HepG2 (cell line): Measurements from ENCODE around the gene SOCS1. TPM values are rescaled to one million over a fixed set of nuclear protein-coding genes. Genes with fewer than 3 reads are reported as not detected.

Source experiments
- ATAC-seq: fragments of 200-7000 bp; cut with Tn5 transposase; 3 replicates; pipeline ENCODE4 v1.9.1; 2020; ENCODE audit warnings: mild to moderate bottlenecking, moderate library complexity
- BruUV-seq: library from RNA; stranded (reverse); fragments of 400-500 nt; replicated peaks from 2 replicates; lab custom pipeline; 2021; lab: Mats Ljungman, UMichigan
- CTCF ChIA-PET: fragments of 300-600 bp; formaldehyde crosslinking; extraction: SDS; loops from one replicate; lab custom pipeline; 2021; ENCODE audit warnings: low total read pairs, inconsistent platforms, low intra/inter-chr PET ratio; lab: Yijun Ruan, JAX
- POLR2A ChIA-PET: fragments of 350-600 bp; sonication (Branson Sonifier 250); formaldehyde crosslinking; loops from one replicate; lab custom pipeline; 2020; ENCODE audit warnings: antibody characterized with exemption, inconsistent platforms; lab: Yijun Ruan, JAX
- DNase-seq: peaks from one replicate; pipeline ENCODE4 v3.0.0-alpha.2; 2015; ENCODE audit warnings: low spot score
- FAIRE-seq: peaks from 3 replicates; lab custom pipeline; 2011; peaks lifted over from hg19 to GRCh38; lab: Jason Lieb, UNC
- H2AFZ ChIP-seq: one replicate; pipeline ENCODE4 v1.6.1; 2011; ENCODE audit warnings: low read length, inconsistent platforms
- H3K27ac ChIP-seq: fragments of 300-600 bp; 3 replicates; pipeline ENCODE4 v1.8.0; 2011; ENCODE audit warnings: mixed run types, mild to moderate bottlenecking, mixed read lengths, low read length, inconsistent platforms; ENCODE audit not compliant: insufficient read depth; ENCODE audit errors: extremely low read length
- H3K27me3 ChIP-seq, 2 experiments: fragments of 200-600 bp in 1 of 2; 2 replicates in 1 of 2; 3 replicates in 1 of 2; pipeline versions ENCODE4 v1.6.0 to v1.8.0; 2011; ENCODE audit warnings: low read length in 2 of 2, mild to moderate bottlenecking in 2 of 2, moderate library complexity in 2 of 2, inconsistent platforms in 1 of 2; ENCODE audit not compliant: insufficient read depth in 2 of 2, control insufficient read depth in 1 of 2
- H3K36me3 ChIP-seq, 2 experiments: fragments of 200-600 bp in 1 of 2; replicated peaks in 1 of 2; 2 replicates in 1 of 2; 3 replicates in 1 of 2; pipeline versions ENCODE4 v1.5.1 to v1.8.0; 2011; ENCODE audit warnings: low read length in 2 of 2, inconsistent platforms in 1 of 2; ENCODE audit not compliant: insufficient read depth in 2 of 2, control insufficient read depth in 1 of 2
- H3K4me1 ChIP-seq: 2 replicates; pipeline ENCODE4 v1.5.1; 2012; ENCODE audit warnings: low read length, inconsistent platforms; ENCODE audit not compliant: insufficient read depth
- H3K4me2 ChIP-seq: 2 replicates; pipeline ENCODE4 v1.6.0; 2011; ENCODE audit warnings: low read depth, low read length, inconsistent platforms
- H3K4me3 ChIP-seq, 3 experiments: fragments of 200-600 bp in 1 of 3; sonication (generic), shearing (Covaris generic) in 1 of 3; replicated peaks in 1 of 3; 2 replicates each; pipeline ENCODE4 v1.5.1; 2011 to 2016; ENCODE audit warnings: low read length in 3 of 3, inconsistent platforms in 2 of 3, low read depth in 2 of 3, mild to moderate bottlenecking in 2 of 3, control low read depth in 1 of 3, mixed read lengths in 1 of 3; ENCODE audit not compliant: insufficient read depth in 1 of 3
- H3K79me2 ChIP-seq: one replicate; pipeline ENCODE4 v1.6.1; 2011; ENCODE audit warnings: low read length, inconsistent platforms; ENCODE audit not compliant: insufficient read depth
- H3K9ac ChIP-seq: 2 replicates; pipeline ENCODE4 v1.6.0; 2011; ENCODE audit warnings: mild to moderate bottlenecking, low read depth, low read length, inconsistent platforms; ENCODE audit not compliant: insufficient read depth
- H3K9me3 ChIP-seq: 2 replicates; pipeline ENCODE4 v1.5.1; 2012; ENCODE audit warnings: mild to moderate bottlenecking, low read length
- H4K20me1 ChIP-seq: 2 replicates; pipeline ENCODE4 v1.6.0; 2011; ENCODE audit warnings: inconsistent platforms, mild to moderate bottlenecking, low read length, moderate library complexity; ENCODE audit not compliant: insufficient read depth
- ATF7-NPFF ChIP-seq: sonication (generic); formaldehyde crosslinking; IDR thresholded peaks from 2 replicates; pipeline ENCODE4 v1.8.1; 2023; ENCODE audit warnings: mild to moderate bottlenecking, low read depth, missing genetic modification reagents, moderate library complexity
- E2F2 ChIP-seq: sonication (generic); formaldehyde crosslinking; IDR thresholded peaks from 2 replicates; pipeline ENCODE4 v1.4.0; 2020; ENCODE audit warnings: missing genetic modification reagents, borderline replicate concordance
- FLYWCH1 ChIP-seq: sonication (generic); formaldehyde crosslinking; IDR thresholded peaks from 2 replicates; pipeline ENCODE4 v1.8.1; 2023; ENCODE audit warnings: mild to moderate bottlenecking, missing genetic modification reagents
- HOXA5 ChIP-seq: sonication (generic); formaldehyde crosslinking; IDR thresholded peaks from 2 replicates; pipeline ENCODE4 v1.4.0; 2020; ENCODE audit warnings: missing genetic modification reagents
- KAT7 ChIP-seq: IDR thresholded peaks from 2 replicates; pipeline ENCODE4 v1.6.1; 2018; ENCODE audit warnings: borderline replicate concordance, missing compliant biosample characterization
- MTF1 ChIP-seq: sonication (generic); formaldehyde crosslinking; IDR thresholded peaks from 2 replicates; pipeline ENCODE4 v1.5.0; 2020; ENCODE audit warnings: missing genetic modification reagents
- ZNF329 ChIP-seq: sonication (generic); formaldehyde crosslinking; IDR thresholded peaks from 2 replicates; pipeline ENCODE4 v1.9.0; 2021; ENCODE audit warnings: low read depth, mild to moderate bottlenecking, missing genetic modification reagents
- ZNF563 ChIP-seq: sonication (generic); formaldehyde crosslinking; IDR thresholded peaks from 2 replicates; pipeline ENCODE4 v1.8.0; 2022; ENCODE audit warnings: mild to moderate bottlenecking, moderate library complexity, missing genetic modification reagents
- ZNF572 ChIP-seq: sonication (generic); formaldehyde crosslinking; IDR thresholded peaks from 2 replicates; pipeline ENCODE4 v1.5.1; 2020; ENCODE audit warnings: mild to moderate bottlenecking, missing genetic modification reagents
- ZNF687 ChIP-seq: sonication (generic); formaldehyde crosslinking; IDR thresholded peaks from 2 replicates; pipeline ENCODE4 v1.5.1; 2020; ENCODE audit warnings: mild to moderate bottlenecking, missing genetic modification reagents, moderate library complexity
- WGBS: methylation state at CpG from one replicate; pipeline ENCODE4 v1.1.6; 2017; ENCODE audit warnings: low lambda C conversion rate; 5-methylcytosine and 5-hydroxymethylcytosine counted together
- in situ Hi-C: cut with HindIII; loops from 2 replicates; pipeline ENCODE4 v1.10.0; 2017; ENCODE audit warnings: low pct_unique_long_range_greater_than_20kb; ENCODE audit not compliant: extremely low pct_ligation_motif_present
- intact Hi-C: fragments of 100-400 bp; cut with micrococcal nuclease; formaldehyde crosslinking; loops from one replicate; pipeline ENCODE4 v1.10.0; 2022; ENCODE audit not compliant: unreplicated experiment
- polyA plus RNA-seq, 8 experiments: library from polyadenylated mRNA; depleted of rRNA in 3 of 8; stranded (reverse) in 7 of 8; unstranded in 1 of 8; fragments of >200 nt; fragmentation: Illumina TruSeq in 4 of 8; extraction: Trizol in 4 of 8; gene quantifications; 2 replicates each; pipeline versions ENCODE4 v1.2.1 to v1.2.3, GENCODE V29; 2011 to 2016; ENCODE audit warnings: low read depth in 4 of 8, missing spikeins in 1 of 8, mixed read lengths in 1 of 8; ENCODE audit not compliant: insufficient read depth in 1 of 8
- total RNA-seq, 5 experiments: library from RNA; depleted of rRNA; stranded (reverse); fragments of >200 nt; fragmentation: Illumina TruSeq; extraction: Trizol; gene quantifications; 2 replicates each; pipeline ENCODE4 v1.2.3, GENCODE V29; 2016; ENCODE audit warnings: low read depth in 1 of 5

Gene SOCS1
- total and polyA plus RNA-seq, 2 of the 13 experiments (the other 11 are each of a cell fraction or from before 2014, with no cell fraction given): 5.3 to 6.3 TPM

- peak; percentile 21; the same call in 1 of the 2 replicates for TF ChIP-seq ZNF687 (CRISPR knock-in tag)
- TF ChIP-seq ATF7-NPFF (CRISPR knock-in tag): 0 out of 2 replicates have a peak, but pooled peaks have one; percentile 25
- TF ChIP-seq, all 625 proteins: peak for 8
Measured at GRCh38 chr16:11212798-11213196, 43.2 kb downstream of the SOCS1 start (continued).

GRCh38 chr16:11211977-11212797 lies 43.8 kb downstream of the SOCS1 start:
- TF ChIP-seq E2F2 (CRISPR knock-in tag) (no peak), MTF1 (CRISPR knock-in tag) (no peak), KAT7 (CRISPR knock-in tag) (no peak), FLYWCH1 (no peak), ZNF563 (CRISPR knock-in tag) (peak; percentile 15; the same call in 1 of the 2 replicates), ZNF329 (CRISPR knock-in tag) (peak; percentile 99), ZNF572 (CRISPR knock-in tag) (0 out of 2 replicates have a peak, but pooled peaks have one; percentile 52), HOXA5 (no peak)
- in situ Hi-C loops: no loop called here
- FAIRE-seq (no peak), DNase-seq (no peak), ATAC-seq (no peak)
- WGBS: 34% methylated on average over 16 of the region's 16 CpGs
- Histone ChIP-seq H3K27ac (no peak overlapping the region), H4K20me1 (no peaks in the 10 kb centered on the region), H3K9ac (no peak overlapping the region), H2AFZ (no peak overlapping the region), H3K4me1 (no peaks in the 10 kb centered on the region; the same call in 1 of the 2 replicates), H3K79me2 (no peaks in the 10 kb centered on the region), H3K4me2 (no peak overlapping the region), H3K36me3 (no peaks in the 10 kb centered on the region), H3K27me3 (peaks cover 3 to 41% of the 10 kb centered on the region in 2 experiments), H3K4me3 (no peak overlapping the region), H3K9me3 (peaks cover 15% of the 10 kb centered on the region)
- ChIA-PET POLR2A (no interaction called here), CTCF (no interaction called here)
- no TSS peak for BruUV-seq
- intact Hi-C loops: loop anchor here (2.0 kb wide), 1 partner anchor 241 kb away; no protein-coding TSS in a partner anchor
